ENCODE data around the gene OR2C1.

Gene OR2C1

DNA sequence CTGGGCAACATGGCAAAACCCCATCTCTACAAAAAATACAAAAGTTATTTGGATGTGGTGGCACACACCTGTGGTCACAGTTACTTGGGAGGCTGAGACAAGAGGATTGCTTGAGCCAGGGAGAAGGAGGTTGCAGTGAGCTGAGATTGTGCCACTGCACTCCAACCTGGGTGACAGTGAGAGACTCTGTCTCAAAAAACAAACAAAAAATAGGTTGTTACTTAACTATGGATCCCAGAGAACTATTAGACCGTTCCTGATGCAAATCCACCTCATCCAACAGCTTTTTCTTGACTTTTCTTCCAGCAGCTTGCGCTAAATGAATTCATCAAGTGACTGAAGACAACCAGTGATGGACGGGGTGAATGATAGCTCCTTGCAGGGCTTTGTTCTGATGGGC is at the start of gene OR2C1:
Gene OR2C1, plus strand, starts transcription at position 301 of the 400 bp plus-strand sequence. Its CDS starts 52 bp downstream, at position 353.
- DNase-seq (ENCODE audit: low spot score), result no peak

DNA sequence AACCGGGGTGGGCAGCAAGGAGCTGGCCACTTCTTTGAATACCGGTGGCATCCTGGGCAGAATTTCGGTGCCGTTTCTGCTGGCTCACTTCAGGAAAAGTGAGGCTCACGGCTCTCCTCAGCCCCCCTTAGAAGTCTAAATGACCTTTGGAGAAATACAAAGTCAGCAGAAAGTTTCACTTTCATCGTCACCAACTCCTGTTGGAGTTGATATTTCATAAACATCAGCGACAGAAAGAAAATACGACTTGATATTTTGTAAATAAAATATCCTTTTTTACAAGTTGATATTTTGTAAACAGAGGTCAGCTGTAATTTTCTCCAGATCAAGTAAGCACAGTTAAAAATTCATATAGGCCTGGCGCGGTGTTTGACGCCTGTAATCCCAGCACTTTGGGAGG is 49.6 kb upstream of the OR2C1 start:
- no peak for DNase-seq (ENCODE audit: low spot score)

DNA sequence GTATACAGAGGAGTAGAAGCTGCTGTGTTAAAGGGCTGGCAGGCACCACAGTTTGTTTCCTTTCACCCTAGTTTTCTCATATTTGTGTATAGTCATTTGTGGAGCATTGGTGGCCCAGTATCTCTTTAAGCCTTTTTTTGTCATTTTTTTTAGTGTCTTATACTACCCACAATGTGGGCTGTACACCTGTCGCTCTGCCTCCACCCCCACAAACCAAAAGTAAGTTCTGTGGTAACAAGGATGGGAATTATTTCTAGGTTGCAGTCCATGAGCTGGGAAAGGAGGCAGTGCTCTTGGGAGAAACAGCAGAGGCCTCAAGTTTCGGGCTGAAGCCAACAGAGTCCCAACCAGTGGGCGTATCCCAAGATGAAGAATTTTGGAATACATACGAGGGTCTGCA is 44.2 kb upstream of the OR2C1 start:
- no peak for DNase-seq (ENCODE audit: low spot score)

DNA sequence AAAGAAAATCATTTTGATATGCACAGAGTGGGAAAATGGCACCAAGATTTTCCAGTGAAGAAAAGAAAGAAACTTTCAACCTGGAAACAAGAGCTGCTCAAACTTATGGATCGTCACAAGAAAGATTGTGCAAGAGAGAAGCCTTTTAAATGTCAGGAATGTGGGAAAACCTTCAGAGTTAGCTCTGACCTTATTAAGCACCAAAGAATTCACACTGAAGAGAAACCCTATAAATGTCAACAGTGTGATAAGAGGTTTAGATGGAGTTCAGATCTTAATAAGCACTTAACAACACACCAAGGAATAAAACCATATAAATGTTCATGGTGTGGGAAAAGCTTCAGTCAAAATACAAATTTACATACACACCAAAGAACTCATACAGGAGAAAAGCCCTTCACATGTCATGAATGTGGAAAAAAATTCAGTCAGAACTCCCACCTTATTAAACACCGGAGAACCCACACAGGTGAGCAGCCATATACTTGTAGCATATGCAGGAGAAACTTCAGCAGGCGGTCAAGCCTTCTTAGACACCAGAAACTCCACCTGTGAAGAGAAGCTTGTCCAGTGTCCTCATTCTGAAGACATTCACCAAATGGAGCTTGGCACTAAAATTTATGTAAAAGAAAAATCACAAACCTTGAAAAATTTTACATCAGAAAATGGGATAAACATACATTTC is 38.2 kb upstream of the OR2C1 start:
- no peak for DNase-seq (ENCODE audit: low spot score)

DNA sequence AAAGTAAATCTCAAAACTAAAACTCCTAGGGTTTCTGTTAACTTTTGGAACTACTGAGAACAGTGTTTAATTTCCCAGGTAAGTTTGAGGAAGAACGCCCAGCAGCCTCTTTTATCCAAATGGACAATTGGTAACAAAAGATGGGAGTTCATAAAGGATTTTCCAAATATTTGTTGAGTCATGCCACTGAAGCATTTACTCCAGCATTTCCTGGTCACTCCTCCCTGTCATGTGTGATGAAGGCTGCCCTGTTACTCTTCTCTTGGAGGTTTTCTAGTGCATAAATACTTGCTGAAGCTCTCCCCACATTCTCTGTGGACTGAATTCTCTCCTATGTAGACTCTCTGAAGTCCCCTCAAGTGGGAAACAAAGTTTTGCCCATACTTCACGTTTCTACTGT is 33.9 kb upstream of the OR2C1 start:
- DNase-seq (ENCODE audit: low spot score), result no peak

DNA sequence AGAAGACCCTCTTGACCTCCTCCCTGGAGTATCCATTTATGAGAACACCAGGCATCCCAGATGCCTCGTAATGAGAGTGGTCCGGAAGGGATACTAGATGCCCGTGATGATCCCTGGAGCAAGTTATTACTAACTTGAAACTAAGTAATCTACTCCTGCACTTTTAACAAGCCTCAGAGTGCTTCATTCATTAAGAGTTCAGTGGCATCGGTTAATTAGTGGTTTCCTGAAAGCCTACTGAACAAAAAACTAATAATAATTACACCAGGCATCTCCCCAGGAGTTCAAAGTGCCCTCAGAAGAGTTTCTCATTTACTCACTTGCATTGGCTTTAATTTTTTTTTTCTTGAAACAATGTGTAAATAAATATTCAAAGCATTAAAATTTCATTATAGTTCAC is 28.2 kb upstream of the OR2C1 start:
- DNase-seq (ENCODE audit: low spot score), result no peak

DNA sequence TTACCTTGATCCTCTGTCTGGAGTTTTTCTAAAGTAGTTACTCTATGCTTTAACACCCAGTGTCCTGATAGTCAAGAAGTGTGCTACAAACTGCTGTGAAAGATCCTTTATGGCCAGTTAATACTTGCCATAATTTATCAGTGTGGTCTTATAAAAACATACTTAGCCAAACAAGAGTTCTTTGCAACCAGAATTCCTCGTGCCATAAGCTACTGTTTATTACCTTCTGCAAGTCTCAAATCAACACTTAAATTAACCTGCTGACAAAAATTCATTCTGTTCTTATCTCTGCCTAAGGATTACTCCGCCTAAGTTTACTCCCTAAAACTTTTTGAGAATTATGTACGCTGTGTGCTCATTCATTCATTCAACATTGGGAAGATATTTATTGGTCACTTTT is 27.6 kb upstream of the OR2C1 start:
- no peak for DNase-seq (ENCODE audit: low spot score)

DNA sequence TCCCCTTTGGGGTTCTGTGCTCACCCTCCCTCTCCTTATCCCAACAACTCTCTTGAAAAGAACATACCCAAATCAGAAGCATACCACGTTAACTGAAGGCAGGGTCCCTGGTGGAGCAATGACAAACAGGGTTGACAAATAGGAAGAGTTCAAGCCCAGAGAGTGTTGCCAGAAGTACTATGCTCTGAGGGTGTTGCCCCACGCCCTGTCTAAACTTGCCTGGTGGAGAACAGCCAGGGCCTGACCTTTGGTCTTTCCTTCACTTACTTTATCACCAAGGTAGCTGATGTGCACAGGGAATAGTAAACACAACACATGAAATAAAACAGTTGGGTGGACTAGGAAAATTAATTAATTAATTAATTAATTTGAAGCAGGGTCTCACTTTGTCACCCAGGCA is 27.0 kb upstream of the OR2C1 start:
- no peak for DNase-seq (ENCODE audit: low spot score)

DNA sequence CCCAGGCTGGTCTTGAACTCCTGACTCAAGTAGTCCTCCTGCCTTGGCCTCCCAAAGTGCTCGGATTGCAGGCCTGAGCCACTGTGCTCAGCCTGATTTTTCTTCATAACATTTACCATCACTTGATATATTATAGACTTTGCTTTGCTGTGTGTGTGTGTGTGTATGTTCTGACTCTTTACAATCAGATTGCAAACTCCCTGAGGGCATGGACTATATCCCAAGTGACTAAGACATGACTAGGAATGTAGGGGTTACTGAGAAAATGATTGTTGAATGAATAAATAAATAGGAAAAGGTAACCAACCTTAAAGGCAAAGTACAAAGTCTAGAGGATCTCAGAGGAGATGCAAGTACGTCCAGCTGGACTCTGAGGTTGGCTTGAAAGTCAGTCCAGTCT is 9.6 kb upstream of the OR2C1 start:
- DNase-seq (ENCODE audit: low spot score), result no peak

DNA sequence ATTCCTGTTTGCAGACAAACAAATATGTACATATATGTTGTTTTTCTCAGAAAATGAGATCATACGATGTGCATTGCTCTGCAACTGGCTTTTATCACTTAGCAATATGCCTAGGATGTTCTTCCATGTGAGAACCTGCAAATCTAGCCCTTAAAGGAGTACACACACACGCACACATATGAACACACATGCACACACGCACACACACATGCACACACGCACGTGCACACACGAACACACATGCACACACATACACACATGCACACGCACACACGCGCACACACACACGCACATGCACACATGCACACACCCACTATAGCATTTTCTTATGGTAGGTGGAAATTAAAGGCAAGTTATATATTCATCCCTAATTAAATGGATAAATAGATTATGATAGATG is 8.1 kb upstream of the OR2C1 start:
- DNase-seq (ENCODE audit: low spot score), result no peak

DNA sequence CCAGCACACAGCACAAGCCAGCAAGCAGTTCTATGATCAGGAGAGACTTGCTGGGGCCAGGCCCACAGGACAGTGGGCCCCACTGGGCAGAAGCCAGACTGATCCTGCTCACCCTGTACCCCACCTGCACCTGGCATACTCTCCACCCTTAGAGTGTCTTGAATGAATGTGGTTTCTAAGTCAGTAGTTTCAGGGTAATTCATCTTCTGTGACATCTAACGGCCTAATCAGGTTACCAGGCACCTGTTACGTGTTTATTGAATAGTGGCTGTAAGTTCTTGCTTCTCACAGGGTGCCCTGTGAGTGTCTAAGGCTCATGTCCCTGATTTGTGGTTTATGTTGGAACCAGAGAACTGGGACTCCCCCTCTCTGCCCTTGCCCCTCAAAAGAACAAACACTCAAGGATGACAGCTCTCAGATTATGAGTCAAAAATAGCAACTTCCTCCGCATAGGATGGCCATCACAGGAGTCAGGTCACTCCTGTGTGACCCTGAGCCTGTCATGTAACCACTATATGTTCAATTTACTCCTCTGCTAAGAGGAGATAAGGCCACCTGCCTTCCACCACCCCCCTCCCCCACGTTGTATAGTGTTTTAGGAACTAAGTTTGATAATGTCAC is 7.0 kb upstream of the OR2C1 start:
- DNase-seq (ENCODE audit: low spot score), result no peak

DNA sequence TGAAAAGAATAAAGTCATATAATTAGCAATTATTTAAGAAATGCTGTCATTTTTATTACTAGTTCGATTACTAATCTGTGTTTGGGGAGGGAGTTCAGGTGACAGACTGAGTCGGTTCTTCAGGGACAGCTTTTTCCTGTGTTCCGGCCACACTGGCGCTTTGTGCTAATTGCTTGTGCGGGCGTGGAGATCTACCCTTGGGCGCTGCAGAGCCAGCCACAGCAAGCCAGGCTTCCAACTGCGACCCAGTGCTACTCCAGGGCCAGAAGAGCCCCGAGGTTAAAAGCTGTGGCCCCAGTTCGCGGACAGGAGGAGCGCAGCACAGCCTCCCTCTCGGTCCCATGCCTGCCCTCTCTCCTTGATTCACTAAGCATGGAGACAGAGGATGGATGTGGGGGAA is 6.5 kb upstream of the OR2C1 start:
- DNase-seq (ENCODE audit: low spot score), result no peak

DNA sequence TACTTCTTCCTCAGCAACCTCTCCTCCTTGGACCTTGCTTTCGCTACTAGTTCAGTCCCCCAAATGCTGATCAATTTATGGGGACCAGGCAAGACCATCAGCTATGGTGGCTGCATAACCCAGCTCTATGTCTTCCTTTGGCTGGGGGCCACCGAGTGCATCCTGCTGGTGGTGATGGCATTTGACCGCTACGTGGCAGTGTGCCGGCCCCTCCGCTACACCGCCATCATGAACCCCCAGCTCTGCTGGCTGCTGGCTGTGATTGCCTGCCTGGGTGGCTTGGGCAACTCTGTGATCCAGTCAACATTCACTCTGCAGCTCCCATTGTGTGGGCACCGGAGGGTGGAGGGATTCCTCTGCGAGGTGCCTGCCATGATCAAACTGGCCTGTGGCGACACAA is 429 bp downstream of the OR2C1 start:
- DNase-seq (ENCODE audit: low spot score), result no peak

DNA sequence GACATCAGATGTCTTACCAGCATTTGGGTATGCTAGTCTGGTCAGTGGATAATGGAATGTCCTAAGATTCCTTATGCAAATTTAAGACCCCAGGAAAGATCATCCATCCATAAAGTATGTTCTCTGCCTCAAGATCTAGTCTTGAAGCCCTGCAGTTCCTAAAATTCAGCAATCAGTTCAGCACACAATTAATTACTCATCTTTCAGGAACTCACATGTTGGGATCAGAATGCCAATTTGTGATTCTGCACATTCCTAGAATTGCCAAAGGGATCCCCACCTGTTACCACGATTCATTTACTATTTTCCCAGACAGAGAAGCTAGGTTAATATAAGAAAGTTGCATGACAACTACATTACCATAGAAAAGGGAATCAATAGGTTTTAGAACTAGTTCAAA is 3.2 kb downstream of the OR2C1 start:
- no peak for DNase-seq (ENCODE audit: low spot score)

DNA sequence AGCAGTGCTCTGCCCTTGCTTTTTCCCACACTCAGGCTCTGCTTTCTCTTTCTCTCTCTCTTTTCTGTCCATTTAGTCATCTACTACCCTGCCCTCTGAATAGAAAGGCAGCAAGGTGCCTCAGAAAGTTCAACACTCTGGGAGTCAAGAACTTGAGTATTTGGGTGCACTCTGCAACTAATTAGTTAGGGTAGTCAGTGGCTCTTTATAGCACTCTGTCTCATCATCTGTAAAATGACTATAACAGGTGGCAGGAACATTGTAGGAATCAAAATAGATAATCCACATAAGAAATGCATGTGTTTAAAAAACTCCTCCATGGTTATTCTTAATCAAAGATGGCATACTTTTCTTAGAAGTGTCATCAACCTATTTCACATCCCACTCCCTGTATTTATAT is 7.2 kb downstream of the OR2C1 start:
- no peak for DNase-seq (ENCODE audit: low spot score)

DNA sequence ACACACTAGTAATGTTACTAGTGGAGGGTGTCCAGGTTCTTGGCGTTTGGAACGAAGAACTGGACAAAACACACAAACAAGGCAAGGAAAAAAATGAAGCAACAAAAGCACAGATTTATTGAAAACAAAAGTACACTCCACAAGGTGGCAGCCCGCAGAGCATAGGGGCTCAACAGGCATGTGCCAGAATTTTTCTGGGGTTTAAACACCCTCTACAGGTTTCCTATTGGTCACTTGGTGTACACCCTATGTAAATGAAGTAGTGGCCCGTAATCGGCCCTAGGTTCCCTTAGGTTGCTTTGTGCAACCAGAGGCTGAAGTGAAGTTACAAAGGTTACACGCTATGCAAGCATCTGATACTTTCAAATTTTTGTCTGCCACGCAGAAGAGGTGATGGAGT is 8.1 kb downstream of the OR2C1 start:
- no peak for DNase-seq (ENCODE audit: low spot score)

DNA sequence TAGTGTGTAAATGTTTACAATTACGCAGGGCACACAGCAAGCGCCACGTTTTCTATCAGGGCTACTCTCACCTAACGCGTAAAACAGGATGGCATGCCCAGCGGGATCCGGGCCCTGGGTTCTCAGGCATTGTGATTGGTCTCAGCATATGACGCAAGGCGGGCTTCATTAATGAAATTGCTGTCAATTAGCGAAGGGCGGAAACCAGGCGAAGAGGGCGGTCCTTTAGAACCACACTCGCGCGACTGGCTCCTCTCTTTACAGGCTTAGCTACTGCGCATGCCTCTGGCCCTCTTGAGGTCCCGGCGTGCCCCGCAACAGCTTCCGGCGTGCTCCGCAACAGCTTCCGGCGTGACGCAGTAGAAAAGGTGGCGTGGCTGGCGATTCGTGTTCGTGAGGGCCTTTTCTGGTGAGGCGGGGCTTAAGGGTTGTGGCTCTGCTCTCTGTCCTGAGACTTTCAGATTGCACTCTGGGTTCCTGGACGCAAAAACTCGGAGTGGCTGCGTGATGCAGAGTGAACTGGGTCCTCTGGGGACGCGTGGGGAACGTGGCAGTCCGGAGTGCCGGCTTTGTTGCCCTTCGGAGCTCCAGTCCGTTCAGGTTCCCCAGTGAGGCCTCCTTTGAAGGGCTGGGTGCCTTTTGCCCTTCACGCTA is 9.2 kb downstream of the OR2C1 start:
- peak; percentile 87 for DNase-seq (ENCODE audit: low spot score)

DNA sequence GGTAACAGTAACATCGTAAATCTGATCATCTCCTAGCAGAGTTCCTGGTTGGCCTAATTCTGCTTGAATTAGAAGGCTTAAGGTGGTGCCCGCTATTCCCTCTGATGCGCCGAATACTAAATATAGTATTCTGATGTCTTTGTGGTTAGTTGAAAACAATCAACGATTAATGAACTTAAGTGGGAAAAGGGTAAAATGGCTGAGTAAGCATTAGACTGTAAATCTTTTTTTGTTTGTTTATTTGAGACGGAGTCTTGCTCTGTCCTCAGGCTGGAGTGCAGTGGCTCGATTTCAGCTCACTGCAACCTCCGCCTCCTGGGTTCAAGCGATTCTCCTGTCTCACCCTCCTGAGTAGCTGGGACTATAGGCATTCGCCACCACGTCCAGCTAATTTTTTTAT is 13.4 kb downstream of the OR2C1 start:
- no peak for DNase-seq (ENCODE audit: low spot score)

DNA sequence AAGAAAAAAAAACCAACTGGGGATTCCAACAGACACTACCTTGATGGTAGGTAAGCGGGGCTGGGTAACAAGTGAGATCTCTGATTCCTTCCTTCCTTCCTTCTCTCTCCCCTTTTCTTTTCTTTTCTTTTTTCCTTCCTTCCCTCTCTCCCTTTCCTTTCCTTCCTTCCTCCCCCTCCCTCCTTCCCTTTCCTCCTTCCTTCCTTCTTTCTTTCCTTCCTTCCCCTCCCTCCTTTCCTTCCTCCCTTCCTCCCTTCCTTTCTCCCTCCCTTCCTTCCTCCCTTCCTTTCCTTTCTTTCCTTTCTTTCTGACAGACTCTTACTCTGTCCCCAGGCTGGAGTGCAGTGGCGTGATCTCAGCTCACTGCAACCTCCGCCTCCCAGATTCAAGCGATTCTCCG is 20.0 kb downstream of the OR2C1 start:
- DNase-seq (ENCODE audit: low spot score), result no peak

DNA sequence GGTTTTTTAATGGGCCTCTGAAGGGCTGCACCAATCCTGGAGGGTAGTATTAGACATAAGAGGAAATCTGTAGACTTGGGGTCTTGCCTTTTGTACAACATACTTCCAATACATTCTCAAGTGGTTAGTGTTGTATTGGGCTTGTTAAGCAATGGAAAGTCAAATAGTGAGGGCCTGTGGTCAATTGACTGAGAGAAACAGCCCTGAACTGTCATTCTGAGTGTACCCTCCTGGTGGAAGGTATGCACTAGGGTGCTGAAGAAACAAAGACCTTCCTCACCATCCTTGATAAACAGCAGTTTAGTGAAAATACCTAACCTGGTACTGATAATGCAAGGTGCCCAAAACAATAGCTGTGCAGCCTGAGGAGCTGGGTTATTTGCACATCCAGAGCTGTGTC is 22.2 kb downstream of the OR2C1 start:
- no peak for DNase-seq (ENCODE audit: low spot score)

DNA sequence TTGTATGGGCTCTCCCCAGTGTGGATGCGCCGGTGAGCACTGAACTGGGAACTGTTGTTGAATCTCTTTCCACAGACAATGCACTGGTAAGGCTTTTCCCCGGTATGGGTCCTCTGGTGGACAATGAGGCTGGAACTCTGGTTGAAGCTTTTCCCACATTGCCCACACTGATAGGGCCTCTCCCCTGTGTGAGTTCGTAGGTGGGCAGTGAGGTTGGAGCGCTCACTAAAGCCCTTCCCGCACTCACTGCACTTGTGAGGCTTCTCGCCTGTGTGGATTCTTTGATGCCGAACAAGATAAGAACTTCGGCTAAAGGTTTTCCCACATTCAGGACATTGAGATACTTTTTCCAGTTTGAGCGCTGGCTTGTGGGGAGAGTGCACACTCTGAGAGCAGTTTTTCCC is 27.4 kb downstream of the OR2C1 start:
- DNase-seq (ENCODE audit: low spot score), result no peak

DNA sequence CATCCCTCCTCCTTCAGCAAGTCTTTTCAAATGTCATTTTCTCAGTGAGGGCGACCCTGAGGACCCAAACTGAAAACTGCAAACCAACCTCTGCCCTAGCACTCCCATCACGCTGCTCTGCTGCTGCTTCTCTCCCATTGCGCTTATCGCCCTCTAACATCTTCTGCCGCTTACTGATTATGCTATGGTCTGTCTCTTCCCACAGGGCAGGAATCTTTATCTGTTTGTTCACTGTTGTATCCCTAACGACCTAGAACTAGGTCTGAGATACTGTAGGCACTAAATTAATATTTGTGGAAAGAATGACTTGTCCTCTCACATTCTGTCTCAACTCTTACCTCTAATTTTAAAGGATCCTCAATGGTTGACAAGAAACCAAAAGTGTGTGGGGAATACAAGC is 32.6 kb downstream of the OR2C1 start:
- no peak for DNase-seq (ENCODE audit: low spot score)

DNA sequence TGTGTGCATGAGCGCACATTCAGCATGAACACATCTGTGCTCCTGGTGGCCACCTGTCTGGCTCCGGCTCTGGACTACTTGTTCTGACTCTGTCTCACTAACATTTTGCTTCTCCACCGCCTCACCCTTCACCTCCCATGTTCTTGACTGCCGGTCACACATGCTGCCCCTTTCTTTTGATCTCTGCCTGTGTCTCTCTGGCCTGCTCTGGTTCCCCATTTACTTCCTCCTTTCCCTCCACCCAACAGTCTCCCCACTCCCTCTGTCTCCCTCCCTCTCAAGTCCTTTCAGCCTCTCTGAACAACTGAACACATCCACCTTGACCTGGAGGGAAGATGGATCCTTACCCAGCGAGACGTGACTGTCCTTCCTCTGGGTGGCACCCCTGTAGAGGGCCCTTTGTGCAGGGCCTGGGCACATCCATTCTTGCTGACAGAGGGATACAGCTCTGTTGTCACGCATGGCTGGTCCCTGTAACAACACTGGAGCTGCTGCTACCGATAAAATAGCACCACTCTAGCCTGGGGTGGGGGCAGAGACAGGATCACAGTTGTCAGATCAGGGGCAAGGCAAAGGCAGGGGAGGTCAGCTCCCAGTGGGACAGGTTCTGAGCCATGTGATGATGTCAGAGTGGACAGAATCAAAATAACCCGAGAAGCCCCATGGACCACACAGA is 34.1 kb downstream of the OR2C1 start:
- no peak for DNase-seq (ENCODE audit: low spot score)

Data from left forelimb (tissue), 1 donor.